Fibroblast of lung (primary cell): ENCODE data around the gene SLC24A3. TPM values are rescaled to one million over a fixed set of nuclear protein-coding genes. Genes with fewer than 3 reads are reported as not detected.

ENCODE experiments used
- DNase-seq, 2 donors: peaks; one replicate each; pipeline versions ENCODE4 v3.0.0 to v3.0.0-alpha.2; 2010; ENCODE audit warnings: low read depth in 2 of 2
- H2AFZ ChIP-seq: 2 replicates; pipeline ENCODE4 v1.5.1; 2012; ENCODE audit warnings: low read length, control low read depth, inconsistent platforms
- H3K27ac ChIP-seq: 2 replicates; pipeline ENCODE4 v1.5.1; 2011; ENCODE audit warnings: low read length, control low read depth; ENCODE audit not compliant: insufficient read depth
- H3K27me3 ChIP-seq: 2 replicates; pipeline ENCODE4 v1.5.1; 2011; ENCODE audit warnings: mild to moderate bottlenecking, low read length; ENCODE audit not compliant: control insufficient read depth, insufficient read depth
- H3K36me3 ChIP-seq: 2 replicates; pipeline ENCODE4 v1.5.1; 2011; ENCODE audit warnings: low read length; ENCODE audit not compliant: control insufficient read depth, insufficient read depth
- H3K4me1 ChIP-seq: 2 replicates; pipeline ENCODE4 v1.5.1; 2011; ENCODE audit warnings: low read length; ENCODE audit not compliant: control insufficient read depth, insufficient read depth; ENCODE audit errors: extremely low read depth
- H3K4me2 ChIP-seq: 2 replicates; pipeline ENCODE4 v1.5.1; 2011; ENCODE audit warnings: low read length, control low read depth; ENCODE audit not compliant: insufficient read depth; ENCODE audit errors: extremely low read depth
- H3K4me3 ChIP-seq, 4 experiments: fragments of 200-600 bp in 1 of 4; sonication (generic) in 1 of 4; replicated peaks in 1 of 4; 2 replicates each; pipeline ENCODE4 v1.5.1; 2011 to 2016; ENCODE audit warnings: low read length in 4 of 4, low read depth in 3 of 4, mild to moderate bottlenecking in 3 of 4, control low read depth in 2 of 4, inconsistent platforms in 1 of 4, mixed read lengths in 1 of 4; ENCODE audit not compliant: insufficient read depth in 1 of 4; ENCODE audit errors: control extremely low read depth in 1 of 4
- H3K79me2 ChIP-seq: 2 replicates; pipeline ENCODE4 v1.5.1; 2012; ENCODE audit warnings: mild to moderate bottlenecking, low read length, inconsistent platforms; ENCODE audit not compliant: control insufficient read depth, insufficient read depth
- H3K9ac ChIP-seq: 2 replicates; pipeline ENCODE4 v1.5.1; 2011; ENCODE audit warnings: mild to moderate bottlenecking, low read length, control low read depth; ENCODE audit not compliant: insufficient read depth
- H3K9me3 ChIP-seq: 2 replicates; pipeline ENCODE4 v1.5.1; 2012; ENCODE audit warnings: low read depth, low read length; ENCODE audit not compliant: control insufficient read depth, insufficient read depth
- H4K20me1 ChIP-seq: 2 replicates; pipeline ENCODE4 v1.5.1; 2011; ENCODE audit warnings: low read length; ENCODE audit not compliant: control insufficient read depth, insufficient read depth; ENCODE audit errors: extremely low read depth
- CTCF ChIP-seq, 2 donors: IDR thresholded peaks in 1 of 2; conservative IDR thresholded peaks in 1 of 2; 1 replicate in 1 of 2; 2 replicates in 1 of 2; pipeline ENCODE4 v1.5.1; 2011 to 2012; ENCODE audit warnings: low read length in 2 of 2, control low read depth in 1 of 2, inconsistent platforms in 1 of 2, low read depth in 1 of 2, mild to moderate bottlenecking in 1 of 2
- EZH2 ChIP-seq: IDR thresholded peaks from 2 replicates; pipeline ENCODE4 v1.5.1; 2012; ENCODE audit warnings: low read length, control low read depth, mild to moderate bottlenecking; ENCODE audit errors: missing control alignments
- polyA plus RNA-seq, 2 donors: library from polyadenylated mRNA; depleted of rRNA in 1 of 2; stranded (reverse) in 1 of 2; unstranded in 1 of 2; fragments of >200 nt; gene quantifications; 2 replicates each; pipeline ENCODE4 v1.2.1, GENCODE V29; 2011 to 2012; ENCODE audit warnings: missing spikeins in 1 of 2
- total RNA-seq: library from RNA; depleted of rRNA; stranded (reverse); fragments of >200 nt; gene quantifications from 2 replicates; pipeline ENCODE4 v1.2.1, GENCODE V29; 2014

Gene SLC24A3
- total and polyA plus RNA-seq, 2 donors (not counting 1 experiment from before 2014, with no cell fraction given) = 0.03 to 1.8 TPM

- Histone ChIP-seq H3K27me3 (no peaks in the 10 kb centered on the region), H3K9ac (no peak overlapping the region), H3K4me3 (no peak overlapping the region), H3K4me2 (no peak overlapping the region), H2AFZ (no peak overlapping the region), H3K4me1 (peaks cover 2% of the 10 kb centered on the region), H3K36me3 (no peaks in the 10 kb centered on the region), H3K9me3 (no peaks in the 10 kb centered on the region), H4K20me1 (no peaks in the 10 kb centered on the region), H3K27ac (no peak overlapping the region), H3K79me2 (no peaks in the 10 kb centered on the region)
- no peak for DNase-seq
- no peak for TF ChIP-seq EZH2
- TF ChIP-seq CTCF (conservative IDR thresholded peaks at IDR 0.05 in 1 of 2, IDR thresholded peaks at IDR 0.05 in 1 of 2; ENCODE audit: low read depth in 1 of 2, low read length in 2 of 2) = no peak
These were observed 43.6 kb downstream of the SLC24A3 start for GRCh38 chr20:19256085-19256484.

GRCh38 chr20:19256906-19257595 is 44.6 kb downstream of the SLC24A3 start:
- no peaks in the 10 kb centered on the region for H3K79me2 ChIP-seq
- no peaks in the 10 kb centered on the region for H3K36me3 ChIP-seq
- no peak overlapping the region for H3K4me3 ChIP-seq
- H3K9ac ChIP-seq = no peak overlapping the region
- TF ChIP-seq EZH2 = no peak
- TF ChIP-seq CTCF (conservative IDR thresholded peaks at IDR 0.05 in 1 of 2, IDR thresholded peaks at IDR 0.05 in 1 of 2; ENCODE audit: low read depth in 1 of 2, low read length in 2 of 2) = no peak
- H3K4me1 ChIP-seq = peaks cover 2% of the 10 kb centered on the region
- H4K20me1 ChIP-seq = no peaks in the 10 kb centered on the region
- no peak overlapping the region for H3K27ac ChIP-seq
- H3K27me3 ChIP-seq = no peaks in the 10 kb centered on the region
- DNase-seq = no peak
- no peak overlapping the region for H3K4me2 ChIP-seq
- H2AFZ ChIP-seq = no peak overlapping the region
- H3K9me3 ChIP-seq = no peaks in the 10 kb centered on the region

- Histone ChIP-seq H4K20me1 (no peaks in the 10 kb centered on the region), H3K4me1 (peaks cover 2% of the 10 kb centered on the region), H3K4me3 (no peak overlapping the region), H3K36me3 (no peaks in the 10 kb centered on the region), H3K27ac (no peak overlapping the region), H3K9me3 (no peaks in the 10 kb centered on the region), H3K79me2 (no peaks in the 10 kb centered on the region), H3K27me3 (no peaks in the 10 kb centered on the region), H3K4me2 (no peak overlapping the region), H3K9ac (no peak overlapping the region), H2AFZ (no peak overlapping the region)
- TF ChIP-seq EZH2 = no peak
- TF ChIP-seq CTCF (conservative IDR thresholded peaks at IDR 0.05 in 1 of 2, IDR thresholded peaks at IDR 0.05 in 1 of 2; ENCODE audit: low read depth in 1 of 2, low read length in 2 of 2) = no peak
- no peak for DNase-seq
These were observed 45.4 kb downstream of the SLC24A3 start for GRCh38 chr20:19257865-19258264.
